ENCODE results near the gene TMEM190. TPM values are rescaled to one million over a fixed set of nuclear protein-coding genes. Genes with fewer than 3 reads are reported as not detected.
"Not testable (repeated sequence)": the region's sequence is repeated elsewhere in the genome, so short reads cannot be mapped to it uniquely, and the experiment has no call there.

The TMEM190 gene
- total RNA-seq, 2 experiments from 2014 or later: not detected

DNA sequence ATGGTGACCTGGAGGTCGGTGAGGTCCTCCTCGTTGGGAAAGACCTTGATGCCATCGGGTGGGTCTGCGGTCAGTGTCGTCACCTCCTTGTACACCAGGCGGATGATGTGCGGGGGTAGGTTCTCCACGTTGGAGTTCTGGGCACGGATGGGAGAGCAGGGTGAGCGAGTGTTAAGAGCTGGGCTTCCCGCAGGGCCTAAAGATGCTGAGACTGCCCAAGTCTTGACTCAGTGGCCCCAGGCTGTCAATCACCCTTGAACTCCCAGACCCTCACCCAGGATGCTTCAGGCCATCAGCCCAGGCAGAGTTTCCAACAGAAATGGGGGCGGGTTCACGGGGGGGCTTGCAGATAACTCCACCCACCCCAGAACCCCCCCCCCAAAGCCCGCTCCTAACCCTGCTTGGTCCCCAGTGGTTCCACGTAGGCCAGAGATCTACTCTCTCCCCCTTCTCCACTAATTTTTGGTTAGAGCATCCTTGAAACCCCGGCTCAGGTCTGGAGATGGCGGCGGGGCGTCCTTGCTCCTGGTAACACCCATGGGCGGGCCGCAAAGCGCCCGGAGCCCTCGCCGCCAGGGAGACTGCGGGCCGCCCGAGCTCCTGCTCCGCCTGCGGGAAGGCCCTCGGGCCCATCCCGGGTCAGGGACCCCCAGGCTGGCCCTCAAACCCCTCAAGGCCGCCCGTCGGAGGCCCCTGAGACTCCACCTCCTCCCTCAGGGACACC lies 30.4 kb downstream of the TMEM190 start:
- Mint-ChIP-seq H3K4me3 (peak overlapping the region; percentile 93), H3K4me1 (ENCODE audit: low read depth) (peaks cover 27% of the 10 kb centered on the region), H3K36me3 (ENCODE audit: low read depth) (peaks cover 47% of the 10 kb centered on the region), H3K9me3 (peaks cover 4% of the 10 kb centered on the region), H3K27ac (peak overlapping the region; percentile 75), H3K27me3 (ENCODE audit: low read depth) (no peaks in the 10 kb centered on the region)
- CTCF ChIA-PET: interaction anchor here (0.6 kb wide), 1 partner anchor 60 kb away, joined by 3 read pairs; no protein-coding TSS in a partner anchor
- DNase-seq: peak; percentile 40
- intact Hi-C loops (cut with micrococcal nuclease): loop anchor here (1.0 to 5.0 kb wide), 4 partner anchors 69 to 1270 kb away; partner anchors contain the start of genes BRSK1, CNOT3, HSPBP1 and ZNF628

- not testable (repeated sequence) for H3K27me3 Mint-ChIP-seq (ENCODE audit: low read depth); DNase-seq; H3K9me3 Mint-ChIP-seq
- peaks cover 42% of the 10 kb centered on the region for H3K36me3 Mint-ChIP-seq (ENCODE audit: low read depth)
- CTCF ChIA-PET: interaction anchor here (0.6 kb wide), 1 partner anchor 59 kb away, joined by 3 read pairs; no protein-coding TSS in a partner anchor
- peak within 1 kb of the TSS; percentile 96 for H3K27ac Mint-ChIP-seq
- H3K4me1 Mint-ChIP-seq (ENCODE audit: low read depth): peaks cover 27% of the 10 kb centered on the region
- H3K4me3 Mint-ChIP-seq: peak within 1 kb of the TSS; percentile 93
- intact Hi-C loops (cut with micrococcal nuclease): loop anchor here (1.0 to 5.0 kb wide), 4 partner anchors 69 to 1270 kb away; partner anchors contain the start of genes BRSK1, CNOT3, HSPBP1 and ZNF628
Observed at GRCh38 chr19:55407550-55407799, 30.8 kb downstream of the TMEM190 start, which contains the start of gene UBE2S. UBE2S (minus strand) TSS chr19:55407788; CDS start chr19:55407589, 199 bp downstream.

- peak overlapping the region; percentile 96 for H3K27ac Mint-ChIP-seq
- peak overlapping the region; percentile 93 for H3K4me3 Mint-ChIP-seq
- intact Hi-C loops (cut with micrococcal nuclease): loop anchor here (1.0 to 5.0 kb wide), 11 partner anchors 23 to 1271 kb away; partner anchors contain the start of genes BRSK1, CNOT3, HSPBP1 and ISOC2
- CTCF ChIA-PET: interaction anchor here (0.6 to 1.2 kb wide), 3 partner anchors 24 to 116 kb away, joined by 3 to 6 read pairs (median 5); partner anchors contain the start of gene TMEM238
- H3K4me1 Mint-ChIP-seq (ENCODE audit: low read depth): peaks cover 27% of the 10 kb centered on the region
- H3K9me3 Mint-ChIP-seq: peaks cover 4% of the 10 kb centered on the region
- peak; percentile 98 for DNase-seq
- peaks cover 37% of the 10 kb centered on the region for H3K36me3 Mint-ChIP-seq (ENCODE audit: low read depth)
- H3K27me3 Mint-ChIP-seq (ENCODE audit: low read depth): no peaks in the 10 kb centered on the region
Observed at GRCh38 chr19:55407800-55408532, 31.3 kb downstream of the TMEM190 start.

DNA sequence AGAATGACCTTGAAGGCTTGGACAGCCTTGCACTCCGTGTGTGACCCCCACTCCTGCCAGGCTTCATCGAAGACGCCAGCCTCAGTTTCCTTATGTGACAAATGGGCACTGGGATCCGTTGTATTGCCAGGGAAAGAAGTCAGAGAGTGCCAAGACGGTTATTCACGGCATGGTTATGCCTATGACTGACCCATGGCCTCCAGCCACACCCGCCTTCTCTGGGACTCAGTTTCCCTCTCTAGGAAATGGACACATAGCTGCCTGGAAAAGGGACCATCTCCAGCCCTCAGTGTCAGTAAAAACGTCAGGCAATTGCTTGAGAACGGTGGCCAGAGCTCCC lies 31.9 kb downstream of the TMEM190 start:
- H3K27me3 Mint-ChIP-seq (ENCODE audit: low read depth): no peaks in the 10 kb centered on the region
- intact Hi-C loops (cut with micrococcal nuclease): loop anchor here (1.0 to 5.0 kb wide), 10 partner anchors 23 to 1271 kb away; partner anchors contain the start of genes BRSK1, CNOT3, HSPBP1 and ISOC2
- H3K9me3 Mint-ChIP-seq: peaks cover 4% of the 10 kb centered on the region
- CTCF ChIA-PET: interaction anchor here (1.0 to 1.2 kb wide), 3 partner anchors 24 to 117 kb away, joined by 3 to 6 read pairs (median 5); partner anchors contain the start of gene TMEM238
- peak overlapping the region; percentile 96 for H3K27ac Mint-ChIP-seq
- H3K4me1 Mint-ChIP-seq (ENCODE audit: low read depth): peaks cover 25% of the 10 kb centered on the region
- H3K4me3 Mint-ChIP-seq: peak overlapping the region; percentile 93
- H3K36me3 Mint-ChIP-seq (ENCODE audit: low read depth): peaks cover 32% of the 10 kb centered on the region
- DNase-seq: no peak

DNA sequence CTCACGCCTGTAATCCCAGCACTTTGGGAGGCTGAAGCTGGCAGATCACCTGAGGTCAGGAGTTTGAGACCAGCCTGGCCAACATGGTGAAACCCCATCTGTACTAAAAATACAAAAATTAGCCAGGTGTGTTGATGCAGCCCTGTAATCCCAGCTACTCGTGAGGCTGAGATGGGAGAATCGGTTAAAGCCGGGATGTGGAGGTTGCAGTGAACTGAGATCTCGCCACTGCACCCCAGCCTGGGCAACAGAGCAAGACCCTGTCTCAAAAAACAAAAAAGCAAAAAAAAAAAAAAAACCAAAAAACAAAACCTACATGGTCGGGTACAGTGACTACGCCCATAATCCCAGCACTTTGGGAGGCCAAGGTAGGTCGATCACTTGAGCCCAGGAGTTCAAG lies 32.6 kb downstream of the TMEM190 start:
- Mint-ChIP-seq H3K27ac (peak overlapping the region; percentile 96), H3K4me3 (peak overlapping the region; percentile 1)
- DNase-seq: not testable (repeated sequence)

DNA sequence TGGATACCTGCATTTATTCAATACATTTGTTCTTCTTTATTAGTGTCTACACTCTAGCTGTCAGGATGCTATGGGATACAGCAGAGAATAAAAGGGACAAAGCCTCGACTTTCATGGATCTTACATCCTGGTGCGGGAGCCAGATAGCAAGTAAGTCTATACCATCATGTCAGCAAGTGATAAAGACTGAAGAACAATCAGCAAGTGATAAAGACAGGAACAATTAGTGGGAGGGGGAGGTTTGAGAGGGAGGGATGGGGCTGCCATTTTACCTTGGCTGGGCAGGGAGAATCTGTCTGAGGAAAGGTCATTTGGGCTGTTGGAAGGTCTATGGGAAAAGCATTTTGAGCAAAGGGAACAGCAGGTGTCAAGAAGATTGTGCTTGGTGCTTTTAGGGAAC lies 33.5 kb downstream of the TMEM190 start:
- CTCF ChIA-PET: interaction anchor here (1.5 kb wide), 1 partner anchor 118 kb away, joined by 4 read pairs; no protein-coding TSS in a partner anchor
- Mint-ChIP-seq H3K36me3 (ENCODE audit: low read depth) (peaks cover 24% of the 10 kb centered on the region), H3K4me1 (ENCODE audit: low read depth) (peaks cover 25% of the 10 kb centered on the region), H3K27me3 (ENCODE audit: low read depth) (no peaks in the 10 kb centered on the region), H3K4me3 (no peak overlapping the region), H3K27ac (no peak overlapping the region), H3K9me3 (peaks cover 4% of the 10 kb centered on the region)
- intact Hi-C loops (cut with micrococcal nuclease): no loop called here
- no peak for DNase-seq

More for the DNA sequence above, 32.6 kb downstream of the TMEM190 start:
- intact Hi-C loops (cut with micrococcal nuclease): loop anchor here (5.0 kb wide), 3 partner anchors 107 to 1272 kb away; partner anchors contain the start of genes BRSK1, CNOT3 and HSPBP1
- Mint-ChIP-seq H3K4me1 (ENCODE audit: low read depth) (peaks cover 25% of the 10 kb centered on the region), H3K36me3 (ENCODE audit: low read depth) (peaks cover 26% of the 10 kb centered on the region)
- H3K27me3 Mint-ChIP-seq (ENCODE audit: low read depth); H3K9me3 Mint-ChIP-seq: not testable (repeated sequence)
- CTCF ChIA-PET: interaction anchor here (1.0 to 1.2 kb wide), 4 partner anchors 11 to 117 kb away, joined by 3 to 6 read pairs (median 4); partner anchors contain the start of gene TMEM238

DNA sequence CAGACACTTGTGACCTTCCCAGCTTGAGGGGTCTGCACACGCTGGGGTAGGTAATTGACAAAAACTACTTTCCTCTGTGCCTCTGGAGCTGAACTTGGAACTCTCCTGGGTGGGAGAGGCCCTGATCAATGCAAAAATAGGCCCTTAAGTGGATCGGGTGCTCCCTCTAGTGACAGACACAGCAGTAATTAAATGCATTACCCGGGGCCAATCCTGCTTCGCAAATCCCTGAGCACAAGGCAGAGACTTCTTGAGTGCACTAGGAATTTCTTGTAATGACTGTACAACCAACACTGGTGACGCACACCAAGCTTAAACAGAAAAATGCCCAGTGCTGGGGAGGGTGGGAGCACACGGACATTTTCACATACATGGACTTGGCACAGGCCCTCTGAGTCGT lies 41.6 kb downstream of the TMEM190 start:
- Mint-ChIP-seq H3K27ac (no peak overlapping the region), H3K4me3 (no peak overlapping the region), H3K4me1 (ENCODE audit: low read depth) (peaks cover 13% of the 10 kb centered on the region), H3K27me3 (ENCODE audit: low read depth) (no peaks in the 10 kb centered on the region), H3K36me3 (ENCODE audit: low read depth) (no peaks in the 10 kb centered on the region), H3K9me3 (no peaks in the 10 kb centered on the region)
- peak; percentile 73 for DNase-seq
- intact Hi-C loops (cut with micrococcal nuclease): loop anchor here (1.0 kb wide), 2 partner anchors 206 to 277 kb away; no protein-coding TSS in a partner anchor
- CTCF ChIA-PET: interaction anchor here (0.5 to 3.4 kb wide), 10 partner anchors 10 to 1144 kb away, joined by 3 to 13 read pairs (median 4); partner anchors contain the start of gene TMEM238

DNA sequence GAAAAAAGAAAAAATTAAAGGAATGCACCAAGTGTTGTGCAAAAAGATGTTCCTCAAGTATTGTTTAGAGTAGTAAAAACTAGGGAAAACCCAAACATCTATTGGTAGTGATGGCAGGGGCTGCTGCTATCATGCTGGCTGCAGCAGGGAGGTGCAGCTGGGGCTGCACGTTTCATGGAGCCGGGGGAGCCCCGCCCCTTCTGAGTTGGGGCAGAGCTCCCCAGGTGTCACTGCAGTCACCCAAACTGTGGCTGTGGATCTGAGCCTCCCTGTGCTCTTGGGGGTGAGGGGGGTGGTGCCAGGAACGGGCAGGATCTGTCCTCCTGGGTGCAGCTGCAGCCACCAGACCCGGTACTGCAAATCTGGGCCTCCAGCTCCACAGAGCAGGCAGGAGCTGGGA lies 42.5 kb downstream of the TMEM190 start:
- CTCF ChIA-PET: interaction anchor here (0.8 to 3.4 kb wide), 7 partner anchors 9 to 279 kb away, joined by 3 to 13 read pairs (median 3); no protein-coding TSS in a partner anchor
- no peak for DNase-seq
- H3K27ac Mint-ChIP-seq: no peak overlapping the region
- intact Hi-C loops (cut with micrococcal nuclease): no loop called here
- H3K4me1 Mint-ChIP-seq (ENCODE audit: low read depth): peaks cover 13% of the 10 kb centered on the region
- H3K4me3 Mint-ChIP-seq: no peak overlapping the region
- no peaks in the 10 kb centered on the region for H3K9me3 Mint-ChIP-seq
- H3K36me3 Mint-ChIP-seq (ENCODE audit: low read depth): no peaks in the 10 kb centered on the region
- no peaks in the 10 kb centered on the region for H3K27me3 Mint-ChIP-seq (ENCODE audit: low read depth)

DNA sequence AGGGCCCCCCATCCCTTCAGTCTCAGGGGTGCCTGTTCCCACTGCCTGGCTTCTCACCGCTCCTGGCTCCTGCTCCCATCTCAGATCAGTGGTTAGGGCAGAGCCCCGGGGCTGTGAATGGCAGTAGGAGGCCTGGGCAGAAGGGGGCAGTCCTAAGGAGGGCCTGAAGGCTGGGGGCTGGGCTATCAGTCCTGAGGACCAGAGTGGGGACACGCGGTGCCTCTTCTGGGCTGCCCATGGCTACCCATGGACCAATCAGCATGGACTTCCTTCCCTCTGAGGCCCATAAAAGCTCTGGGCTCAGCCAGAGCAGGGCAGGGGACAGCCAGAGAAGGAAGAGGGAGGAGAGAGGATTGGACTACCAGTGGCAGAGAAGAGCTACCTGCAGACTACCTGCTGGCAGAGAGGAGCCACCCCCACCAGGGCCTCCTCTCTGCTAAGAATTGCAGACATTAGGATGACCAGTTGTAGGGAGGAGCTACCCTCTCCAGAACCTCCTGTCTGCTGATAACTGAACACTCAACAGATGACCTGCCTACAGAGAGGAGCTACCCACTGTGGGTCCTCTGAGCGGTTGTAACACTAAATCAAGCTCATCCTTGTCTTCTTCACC lies 43.1 kb downstream of the TMEM190 start:
- DNase-seq: no peak
- CTCF ChIA-PET: interaction anchor here (0.6 to 3.4 kb wide), 7 partner anchors 10 to 279 kb away, joined by 3 to 13 read pairs (median 4); no protein-coding TSS in a partner anchor
- H3K36me3 Mint-ChIP-seq (ENCODE audit: low read depth): no peaks in the 10 kb centered on the region
- no peaks in the 10 kb centered on the region for H3K9me3 Mint-ChIP-seq
- H3K27ac Mint-ChIP-seq: no peak overlapping the region
- H3K4me1 Mint-ChIP-seq (ENCODE audit: low read depth): peaks cover 13% of the 10 kb centered on the region
- no peak overlapping the region for H3K4me3 Mint-ChIP-seq
- intact Hi-C loops (cut with micrococcal nuclease): no loop called here
- H3K27me3 Mint-ChIP-seq (ENCODE audit: low read depth): no peaks in the 10 kb centered on the region

DNA sequence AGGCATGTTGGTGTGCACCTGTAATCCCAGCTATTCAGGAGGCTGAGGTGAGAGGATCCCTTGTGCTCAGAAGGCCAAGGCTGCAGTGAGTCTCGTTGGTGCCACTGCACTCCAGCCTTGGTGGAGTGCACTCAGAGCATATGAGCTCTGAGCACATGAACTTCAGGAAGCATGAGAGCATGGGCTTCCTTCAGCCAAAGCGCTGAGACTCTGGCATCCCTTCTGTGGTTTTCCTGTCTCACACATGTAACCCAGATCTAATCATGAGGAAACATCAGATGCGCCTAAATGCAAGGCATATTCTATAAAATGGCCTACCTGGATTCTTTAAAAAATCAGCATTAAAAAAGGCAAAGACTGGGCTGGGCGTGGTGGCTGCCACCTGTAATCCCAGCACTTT lies 44.7 kb downstream of the TMEM190 start:
- H3K4me3 Mint-ChIP-seq; H3K36me3 Mint-ChIP-seq (ENCODE audit: low read depth); H3K27me3 Mint-ChIP-seq (ENCODE audit: low read depth); intact Hi-C loops (cut with micrococcal nuclease); H3K27ac Mint-ChIP-seq; H3K9me3 Mint-ChIP-seq: not testable (repeated sequence)
- peaks cover 13% of the 10 kb centered on the region for H3K4me1 Mint-ChIP-seq (ENCODE audit: low read depth)
- DNase-seq: peak; percentile 23
- CTCF ChIA-PET: interaction anchor here (0.6 to 1.6 kb wide), 3 partner anchors 130 to 276 kb away, joined by 3 to 4 read pairs (median 3); no protein-coding TSS in a partner anchor

- Mint-ChIP-seq H3K9me3 (no peaks in the 10 kb centered on the region), H3K27me3 (ENCODE audit: low read depth) (no peaks in the 10 kb centered on the region), H3K4me1 (ENCODE audit: low read depth) (peaks cover 11% of the 10 kb centered on the region), H3K4me3 (no peak overlapping the region), H3K36me3 (ENCODE audit: low read depth) (no peaks in the 10 kb centered on the region), H3K27ac (no peak overlapping the region)
- DNase-seq: no peak
- intact Hi-C loops (cut with micrococcal nuclease): no loop called here
- CTCF ChIA-PET: no interaction called here
Observed at GRCh38 chr19:55423225-55424005, 46.8 kb downstream of the TMEM190 start.
